ENCODE data around the gene TRIP10.
"Not testable (repeated sequence)": the region's sequence is repeated elsewhere in the genome, so short reads cannot be mapped to it uniquely, and the experiment has no call there.

Gene TRIP10

GRCh38 chr19:6772028-6772865, 32.8 kb downstream of the TRIP10 start, which contains the start of gene VAV1:
Gene VAV1 (plus strand): TSS chr19:6772708. CDS start chr19:6772808, 100 bp downstream.
- TF ChIP-seq CTCF (conservative IDR thresholded peaks at IDR 0.05; ENCODE audit: low read length) = no peak
- H3K4me3 ChIP-seq (ENCODE audit: low read length) = no peak within 1 kb of the TSS
- DNase-seq (ENCODE audit: low read depth) = no peak

- TF ChIP-seq CTCF (conservative IDR thresholded peaks at IDR 0.05; ENCODE audit: low read length) = no peak
- no peak overlapping the region for H3K4me3 ChIP-seq (ENCODE audit: low read length)
- no peak for DNase-seq (ENCODE audit: low read depth)
These were observed 33.4 kb downstream of the TRIP10 start for GRCh38 chr19:6772866-6773322.

- TF ChIP-seq CTCF (conservative IDR thresholded peaks at IDR 0.05; ENCODE audit: low read length) = no peak
- no peak overlapping the region for H3K4me3 ChIP-seq (ENCODE audit: low read length)
- no peak for DNase-seq (ENCODE audit: low read depth)
These were observed 33.9 kb downstream of the TRIP10 start for GRCh38 chr19:6773323-6773931.

- TF ChIP-seq CTCF (conservative IDR thresholded peaks at IDR 0.05; ENCODE audit: low read length) = no peak
- H3K4me3 ChIP-seq (ENCODE audit: low read length) = no peak overlapping the region
- DNase-seq (ENCODE audit: low read depth) = peak; percentile 25
These were observed 35.6 kb downstream of the TRIP10 start for GRCh38 chr19:6774821-6775707.

- DNase-seq (ENCODE audit: low read depth); H3K4me3 ChIP-seq (ENCODE audit: low read length): not testable (repeated sequence)
These were observed 36.6 kb downstream of the TRIP10 start for GRCh38 chr19:6776045-6776444.

GRCh38 chr19:6776999-6777398, 37.5 kb downstream of the TRIP10 start:
- H3K4me3 ChIP-seq (ENCODE audit: low read length) = no peak overlapping the region
- DNase-seq (ENCODE audit: low read depth) = no peak
- TF ChIP-seq CTCF (conservative IDR thresholded peaks at IDR 0.05; ENCODE audit: low read length) = no peak

- no peak for DNase-seq (ENCODE audit: low read depth)
- H3K4me3 ChIP-seq (ENCODE audit: low read length) = no peak overlapping the region
- no peak for TF ChIP-seq CTCF (conservative IDR thresholded peaks at IDR 0.05; ENCODE audit: low read length)
These were observed 38.0 kb downstream of the TRIP10 start for GRCh38 chr19:6777434-6777833.

Data from AG10803 (cell line).